CD4-positive, alpha-beta T cell treated with Interleukin-17A for 4 hours (primary cell): ENCODE results near the gene UCP3.
"Not testable (repeated sequence)": the region's sequence is repeated elsewhere in the genome, so short reads cannot be mapped to it uniquely, and the experiment has no call there.

Experiments
- DNase-seq: peaks from one replicate; pipeline ENCODE4 v3.0.0-alpha.2; 2020; ENCODE audit warnings: mixed read lengths

The UCP3 gene

GRCh38 chr11:73999581-74000306, 9.1 kb downstream of the UCP3 start:
- no peak for DNase-seq

- no peak for DNase-seq
Observed at GRCh38 chr11:73998846-73999575, 9.9 kb downstream of the UCP3 start.

- DNase-seq, result no peak
Observed at GRCh38 chr11:73997120-73997770, 11.6 kb downstream of the UCP3 start.

- DNase-seq, result no peak
Observed at GRCh38 chr11:73996161-73996747, 12.6 kb downstream of the UCP3 start.

GRCh38 chr11:73995731-73996130, 13.2 kb downstream of the UCP3 start:
- DNase-seq, result peak; percentile 53

GRCh38 chr11:73995247-73995646, 13.6 kb downstream of the UCP3 start:
- no peak for DNase-seq

- DNase-seq, result no peak
Observed at GRCh38 chr11:73991471-73992006, 17.3 kb downstream of the UCP3 start.

- no peak for DNase-seq
Observed at GRCh38 chr11:73990730-73991129, 18.2 kb downstream of the UCP3 start.

GRCh38 chr11:73989156-73989555, 19.7 kb downstream of the UCP3 start:
- DNase-seq, result no peak

GRCh38 chr11:73988227-73988626, 20.7 kb downstream of the UCP3 start:
- DNase-seq, result no peak

- DNase-seq, result not testable (repeated sequence)
Observed at GRCh38 chr11:73985661-73986060, 23.2 kb downstream of the UCP3 start.

GRCh38 chr11:73983741-73984538, 24.9 kb downstream of the UCP3 start:
- DNase-seq, result peak; percentile 39

- DNase-seq, result peak; percentile 93
Observed at GRCh38 chr11:73982990-73983740, 25.7 kb downstream of the UCP3 start.

GRCh38 chr11:73982595-73982989, 26.3 kb downstream of the UCP3 start, which contains the start of gene UCP2:
Gene UCP2 (minus strand): TSS chr11:73982843. CDS start chr11:73978378, 4,465 bp downstream.
- peak; percentile 92 for DNase-seq

- no peak for DNase-seq
Observed at GRCh38 chr11:73981051-73981805, 27.7 kb downstream of the UCP3 start.

- peak; percentile 89 for DNase-seq
Observed at GRCh38 chr11:73980001-73980961, 28.6 kb downstream of the UCP3 start.

GRCh38 chr11:73978576-73979086, 30.3 kb downstream of the UCP3 start:
- no peak for DNase-seq

GRCh38 chr11:73977856-73978519, 30.9 kb downstream of the UCP3 start:
- no peak for DNase-seq
